Measurements from ENCODE around the gene TEAD3. TPM values are rescaled to one million over a fixed set of nuclear protein-coding genes. Genes with fewer than 3 reads are reported as not detected.

The TEAD3 gene
- total and polyA plus RNA-seq, 8 donors = 3.0 to 10.0 (median 5.6) TPM

DNA sequence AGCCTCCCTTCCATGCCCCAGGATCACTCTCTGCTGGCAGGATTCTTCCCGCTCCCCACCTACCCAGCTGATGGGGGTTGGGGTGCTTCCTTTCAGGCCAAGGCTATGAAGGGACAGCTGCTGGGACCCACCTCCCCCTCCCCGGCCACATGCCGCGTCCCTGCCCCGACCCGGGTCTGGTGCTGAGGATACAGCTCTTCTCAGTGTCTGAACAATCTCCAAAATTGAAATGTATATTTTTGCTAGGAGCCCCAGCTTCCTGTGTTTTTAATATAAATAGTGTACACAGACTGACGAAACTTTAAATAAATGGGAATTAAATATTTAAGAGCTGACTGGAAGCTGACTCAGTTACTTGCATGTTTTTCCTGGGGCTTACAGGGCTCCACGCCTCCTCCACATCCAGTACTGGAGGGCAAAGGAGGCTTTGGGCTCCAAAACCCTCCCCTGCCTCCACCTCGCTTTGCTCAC lies 69.0 kb downstream of the TEAD3 start:
- DNase-seq (no peak), ATAC-seq (no peak), FAIRE-seq (no peak)
- TF ChIP-seq, protein P1, sequence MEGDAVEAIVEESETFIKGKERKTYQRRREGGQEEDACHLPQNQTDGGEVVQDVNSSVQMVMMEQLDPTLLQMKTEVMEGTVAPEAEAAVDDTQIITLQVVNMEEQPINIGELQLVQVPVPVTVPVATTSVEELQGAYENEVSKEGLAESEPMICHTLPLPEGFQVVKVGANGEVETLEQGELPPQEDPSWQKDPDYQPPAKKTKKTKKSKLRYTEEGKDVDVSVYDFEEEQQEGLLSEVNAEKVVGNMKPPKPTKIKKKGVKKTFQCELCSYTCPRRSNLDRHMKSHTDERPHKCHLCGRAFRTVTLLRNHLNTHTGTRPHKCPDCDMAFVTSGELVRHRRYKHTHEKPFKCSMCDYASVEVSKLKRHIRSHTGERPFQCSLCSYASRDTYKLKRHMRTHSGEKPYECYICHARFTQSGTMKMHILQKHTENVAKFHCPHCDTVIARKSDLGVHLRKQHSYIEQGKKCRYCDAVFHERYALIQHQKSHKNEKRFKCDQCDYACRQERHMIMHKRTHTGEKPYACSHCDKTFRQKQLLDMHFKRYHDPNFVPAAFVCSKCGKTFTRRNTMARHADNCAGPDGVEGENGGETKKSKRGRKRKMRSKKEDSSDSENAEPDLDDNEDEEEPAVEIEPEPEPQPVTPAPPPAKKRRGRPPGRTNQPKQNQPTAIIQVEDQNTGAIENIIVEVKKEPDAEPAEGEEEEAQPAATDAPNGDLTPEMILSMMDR (IDR thresholded peaks at IDR 0.05) = no peak
- H3K27ac ChIP-seq = no peak overlapping the region
- H3K9me3 ChIP-seq = no peaks in the 10 kb centered on the region
- H3K27me3 ChIP-seq = no peaks in the 10 kb centered on the region
- H3K4me3 ChIP-seq = no peak overlapping the region
- intact Hi-C loops (cut with DNase I) = no loop called here
- 85% methylated on average over 9 of the region's 9 CpGs for WGBS, 2 donors
- peaks cover 0 to 7% (median 0%) of the 10 kb centered on the region in 3 donors for H3K36me3 ChIP-seq
- H3K4me1 ChIP-seq = no peaks in the 10 kb centered on the region

DNA sequence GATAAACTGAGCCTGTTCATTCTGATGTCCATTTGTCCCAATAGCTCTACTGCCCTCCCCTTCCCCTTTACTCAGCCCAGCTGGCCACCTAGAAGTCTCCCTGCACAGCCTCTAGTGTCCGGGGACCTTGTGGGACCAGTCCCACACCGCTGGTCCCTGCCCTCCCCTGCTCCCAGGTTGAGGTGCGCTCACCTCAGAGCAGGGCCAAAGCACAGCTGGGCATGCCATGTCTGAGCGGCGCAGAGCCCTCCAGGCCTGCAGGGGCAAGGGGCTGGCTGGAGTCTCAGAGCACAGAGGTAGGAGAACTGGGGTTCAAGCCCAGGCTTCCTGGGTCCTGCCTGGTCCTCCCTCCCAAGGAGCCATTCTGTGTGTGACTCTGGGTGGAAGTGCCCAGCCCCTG lies 69.4 kb downstream of the TEAD3 start:
- intact Hi-C loops (cut with DNase I) = no loop called here
- ATAC-seq (no peak), DNase-seq (no peak), FAIRE-seq (no peak)
- H3K4me1 ChIP-seq = no peaks in the 10 kb centered on the region
- 94 to 97% methylated on average over 5 of the region's 5 CpGs for WGBS, 2 donors
- no peaks in the 10 kb centered on the region for H3K27me3 ChIP-seq
- no peak overlapping the region for H3K4me3 ChIP-seq
- no peaks in the 10 kb centered on the region for H3K9me3 ChIP-seq
- peaks cover 0 to 7% (median 0%) of the 10 kb centered on the region in 3 donors for H3K36me3 ChIP-seq
- no peak overlapping the region for H3K27ac ChIP-seq
- TF ChIP-seq, protein P1 (IDR thresholded peaks at IDR 0.05) = no peak

DNA sequence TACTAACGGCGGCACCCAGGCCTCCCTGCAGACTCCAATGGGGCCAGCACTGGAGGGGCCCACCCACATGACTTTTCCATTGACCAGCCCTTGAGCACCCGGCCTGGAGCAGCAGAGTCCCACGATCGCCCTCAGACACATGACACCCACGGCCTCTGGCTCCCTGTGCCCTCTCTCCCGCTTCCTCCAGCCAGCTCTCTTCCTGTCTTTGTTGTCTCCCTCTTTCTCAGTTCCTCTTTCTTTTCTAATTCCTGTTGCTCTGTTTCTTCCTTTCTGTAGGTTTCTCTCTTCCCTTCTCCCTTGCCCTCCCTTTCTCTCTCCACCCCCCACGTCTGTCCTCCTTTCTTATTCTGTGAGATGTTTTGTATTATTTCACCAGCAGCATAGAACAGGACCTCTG lies 70.8 kb downstream of the TEAD3 start:
- DNase-seq (no peak), ATAC-seq (peak in 2 of 4 donors; percentile 64 to 80), FAIRE-seq (no peak)
- H3K4me3 ChIP-seq = no peak overlapping the region
- 84 to 94% methylated on average over 8 of the region's 8 CpGs for WGBS, 2 donors
- H3K9me3 ChIP-seq = no peaks in the 10 kb centered on the region
- no peak overlapping the region for H3K27ac ChIP-seq
- H3K27me3 ChIP-seq = no peaks in the 10 kb centered on the region
- H3K36me3 ChIP-seq = peaks cover 0 to 14% (median 0%) of the 10 kb centered on the region in 3 donors
- intact Hi-C loops (cut with DNase I) = no loop called here
- TF ChIP-seq, protein P1 (IDR thresholded peaks at IDR 0.05) = no peak
- no peaks in the 10 kb centered on the region for H3K4me1 ChIP-seq

DNA sequence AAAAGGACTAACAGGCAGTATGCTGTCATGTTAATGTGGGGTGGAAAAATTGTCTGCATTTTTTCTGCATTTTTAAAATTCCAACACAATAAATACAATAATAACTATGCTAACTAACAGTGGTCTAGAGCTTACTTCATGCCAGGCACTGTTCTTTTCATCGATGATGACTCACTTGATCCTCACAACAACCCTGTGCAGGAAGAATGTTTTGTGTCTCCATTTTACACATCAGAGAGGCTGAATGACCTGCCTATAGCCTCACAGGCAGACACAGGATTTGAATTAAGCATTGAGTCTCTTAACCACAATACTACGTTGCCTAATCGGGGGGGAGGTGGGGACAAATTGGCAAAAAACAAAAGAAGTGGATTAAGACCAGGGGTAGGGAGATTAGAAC lies 71.6 kb downstream of the TEAD3 start:
- H3K4me1 ChIP-seq = no peaks in the 10 kb centered on the region
- H3K36me3 ChIP-seq = peaks cover 0 to 14% (median 0%) of the 10 kb centered on the region in 3 donors
- no peaks in the 10 kb centered on the region for H3K9me3 ChIP-seq
- TF ChIP-seq, protein P1 (IDR thresholded peaks at IDR 0.05) = no peak
- ATAC-seq (peak in 1 of 4 donors; percentile 10), DNase-seq (no peak), FAIRE-seq (no peak)
- H3K4me3 ChIP-seq = no peak overlapping the region
- H3K27me3 ChIP-seq = no peaks in the 10 kb centered on the region
- intact Hi-C loops (cut with DNase I) = no loop called here
- no peak overlapping the region for H3K27ac ChIP-seq
- WGBS, 2 donors = 82 to 88% methylated on average over 3 of the region's 3 CpGs

Small RNAs within 50 kb of the gene (microRNA-seq; reads per million reads assigned to microRNA genes)
- gene MIR7111 = 0 to 0.29 reads per million in 2 donors

Other genes starting within 250 kb of the TEAD3 start
- gene ZNF76, start 237.3 kb downstream of the TEAD3 start, total RNA-seq = 10 to 100 TPM; 14.9 to 25.0 (median 16.3) TPM
- 10 to 100 TPM; 48.2 to 51.1 TPM for gene ZNF76, start 237.3 kb downstream of the TEAD3 start, polyA plus RNA-seq
- gene DEF6, start 199.3 kb downstream of the TEAD3 start, total RNA-seq = 10 to 100 TPM in 5 of 6 donors, 1 to 10 TPM in 1; 9.4 to 14.0 (median 12.8) TPM
- gene DEF6, start 199.3 kb downstream of the TEAD3 start, polyA plus RNA-seq = 10 to 100 TPM; 37.9 to 40.6 TPM
- 10 to 100 TPM in 2 of 6 donors, 1 to 10 TPM in 4; 4.4 to 12.3 (median 6.0) TPM for gene PPARD, start 154.5 kb downstream of the TEAD3 start, total RNA-seq
- gene PPARD, start 154.5 kb downstream of the TEAD3 start, polyA plus RNA-seq = 10 to 100 TPM; 10.3 to 14.1 TPM
- 1 to 10 TPM; 2.0 to 4.0 (median 2.7) TPM for gene FANCE, start 44.7 kb downstream of the TEAD3 start, total RNA-seq
- 1 to 10 TPM; 1.7 to 2.1 TPM for gene FANCE, start 44.7 kb downstream of the TEAD3 start, polyA plus RNA-seq
- 1,000 to 10,000 TPM in 1 of 6 donors, 100 to 1,000 TPM in 5; 474 to 1,265 (median 898) TPM for gene RPL10A, start 28.7 kb downstream of the TEAD3 start, total RNA-seq
- 1,000 to 10,000 TPM in 1 of 2 donors, 100 to 1,000 TPM in 1; 429 to 1,039 TPM for gene RPL10A, start 28.7 kb downstream of the TEAD3 start, polyA plus RNA-seq
- not detected for gene TULP1, start 15.8 kb upstream of the TEAD3 start, total RNA-seq
- gene TULP1, start 15.8 kb upstream of the TEAD3 start, polyA plus RNA-seq = under 1 TPM in 1 of 2 donors, not detected in 1; 0.28 TPM
- gene FKBP5, start 191.8 kb upstream of the TEAD3 start, total RNA-seq = 10 to 100 TPM; 13.0 to 78.4 (median 61.3) TPM
- gene FKBP5, start 191.8 kb upstream of the TEAD3 start, polyA plus RNA-seq = 10 to 100 TPM; 31.8 to 44.1 TPM
- under 1 TPM; 0.12 to 0.75 (median 0.44) TPM for gene ARMC12, start 240.0 kb upstream of the TEAD3 start, total RNA-seq
- gene ARMC12, start 240.0 kb upstream of the TEAD3 start, polyA plus RNA-seq = 1 to 10 TPM; 2.2 to 2.6 TPM